Measurements from ENCODE around the gene SETD1A.
A peak's percentile ranks its signal among the peaks of the same experiment; 100 is the strongest.

Gene SETD1A

DNA sequence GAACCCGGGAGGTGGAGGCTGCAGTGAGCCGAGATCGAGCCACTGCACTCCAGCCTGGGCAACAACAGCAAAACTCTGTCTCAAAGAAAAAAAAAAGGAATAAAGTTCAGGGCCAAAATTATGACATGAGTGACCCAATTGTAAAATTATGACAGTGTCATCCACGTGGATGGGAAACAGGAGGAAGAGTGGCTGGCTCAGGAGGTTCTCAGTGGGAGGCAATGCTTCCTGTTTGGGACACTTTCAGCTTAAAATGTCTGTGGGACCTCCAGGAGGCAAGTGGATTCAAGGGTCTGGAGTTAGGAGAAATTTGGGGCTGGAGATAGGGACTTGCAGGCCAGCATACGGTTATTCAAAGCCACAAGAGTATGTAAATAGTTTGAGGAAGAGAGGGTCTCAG lies 67.8 kb downstream of the SETD1A start:
- DNase-seq: no peak

- no peak for DNase-seq
These were observed 71.7 kb downstream of the SETD1A start for GRCh38 chr16:31029272-31029671.

GRCh38 chr16:31031276-31031675 lies 73.7 kb downstream of the SETD1A start:
- no peak for DNase-seq

GRCh38 chr16:31032736-31033708 lies 75.5 kb downstream of the SETD1A start, which contains the start of gene STX4:
STX4 (plus strand) TSS chr16:31033558; CDS start chr16:31033806, 248 bp downstream.
- DNase-seq: peak; percentile 99

DNA sequence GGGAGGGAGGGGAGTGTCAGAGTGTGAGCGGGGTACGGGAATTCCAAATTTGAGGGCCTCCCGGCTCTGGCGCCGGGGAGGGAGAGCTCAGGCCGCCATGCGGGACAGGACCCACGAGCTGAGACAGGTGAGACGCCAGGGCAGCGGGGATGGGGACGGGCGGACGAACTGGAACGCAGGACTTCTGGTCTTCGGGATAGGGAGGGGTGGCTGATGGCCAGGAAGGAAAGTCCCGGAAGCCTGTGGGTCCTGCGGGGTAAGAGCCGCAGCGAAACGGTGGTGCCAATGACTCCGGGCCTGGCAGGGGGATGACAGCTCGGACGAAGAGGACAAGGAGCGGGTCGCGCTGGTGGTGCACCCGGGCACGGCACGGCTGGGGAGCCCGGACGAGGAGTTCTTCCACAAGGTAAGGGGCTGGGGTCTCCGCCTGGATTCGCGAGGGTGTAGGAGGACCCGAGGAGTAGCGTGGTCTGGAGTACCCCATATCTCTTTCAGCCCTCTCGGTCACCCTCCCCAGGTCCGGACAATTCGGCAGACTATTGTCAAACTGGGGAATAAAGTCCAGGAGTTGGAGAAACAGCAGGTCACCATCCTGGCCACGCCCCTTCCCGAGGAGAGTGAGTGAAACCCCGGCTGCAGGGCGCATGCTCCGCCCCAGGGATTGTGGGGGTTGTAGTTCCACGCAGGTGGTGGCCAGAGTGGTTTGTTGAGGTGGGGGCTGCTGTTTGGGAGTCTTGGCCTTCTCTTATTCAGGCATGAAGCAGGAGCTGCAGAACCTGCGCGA lies 76.3 kb downstream of the SETD1A start:
- DNase-seq: peak; percentile 73
